ENCODE data around the gene COLEC12.

DNA sequence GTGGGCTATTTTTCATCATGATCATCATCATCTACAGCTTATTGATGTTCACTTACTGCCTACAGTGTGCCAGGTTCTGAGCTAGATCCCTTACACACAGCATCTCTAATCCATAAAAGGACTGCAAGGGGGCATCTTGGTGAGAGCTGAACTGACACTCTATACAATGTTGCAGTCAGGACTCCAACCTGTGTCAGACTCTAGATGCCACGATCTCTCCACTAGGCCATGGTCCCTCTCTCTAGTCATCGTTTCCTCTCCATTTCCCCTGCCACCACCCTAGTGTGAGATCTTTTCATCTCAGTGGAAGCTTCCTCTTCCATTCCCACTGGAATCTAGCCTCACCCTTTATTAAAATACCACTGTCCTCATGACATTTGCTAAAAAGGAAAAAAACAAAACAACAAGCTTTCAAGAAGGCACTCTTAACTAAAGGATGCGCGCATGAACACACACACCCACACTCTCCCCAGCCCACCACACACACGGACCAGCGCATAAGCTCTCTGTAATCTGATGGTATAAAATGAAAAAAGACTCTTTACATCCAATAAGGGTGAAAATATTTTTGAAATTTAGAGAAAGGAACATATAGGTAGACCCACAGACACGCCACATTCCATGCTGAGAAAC is 139.3 kb downstream of the COLEC12 start:
- TF ChIP-seq, protein P1, sequence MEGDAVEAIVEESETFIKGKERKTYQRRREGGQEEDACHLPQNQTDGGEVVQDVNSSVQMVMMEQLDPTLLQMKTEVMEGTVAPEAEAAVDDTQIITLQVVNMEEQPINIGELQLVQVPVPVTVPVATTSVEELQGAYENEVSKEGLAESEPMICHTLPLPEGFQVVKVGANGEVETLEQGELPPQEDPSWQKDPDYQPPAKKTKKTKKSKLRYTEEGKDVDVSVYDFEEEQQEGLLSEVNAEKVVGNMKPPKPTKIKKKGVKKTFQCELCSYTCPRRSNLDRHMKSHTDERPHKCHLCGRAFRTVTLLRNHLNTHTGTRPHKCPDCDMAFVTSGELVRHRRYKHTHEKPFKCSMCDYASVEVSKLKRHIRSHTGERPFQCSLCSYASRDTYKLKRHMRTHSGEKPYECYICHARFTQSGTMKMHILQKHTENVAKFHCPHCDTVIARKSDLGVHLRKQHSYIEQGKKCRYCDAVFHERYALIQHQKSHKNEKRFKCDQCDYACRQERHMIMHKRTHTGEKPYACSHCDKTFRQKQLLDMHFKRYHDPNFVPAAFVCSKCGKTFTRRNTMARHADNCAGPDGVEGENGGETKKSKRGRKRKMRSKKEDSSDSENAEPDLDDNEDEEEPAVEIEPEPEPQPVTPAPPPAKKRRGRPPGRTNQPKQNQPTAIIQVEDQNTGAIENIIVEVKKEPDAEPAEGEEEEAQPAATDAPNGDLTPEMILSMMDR (IDR thresholded peaks at IDR 0.05; ENCODE audit: insufficient read depth, low read depth, low read length): no peak
- TF ChIP-seq EZH2 (IDR thresholded peaks at IDR 0.05; ENCODE audit: insufficient read depth, low read length): no peak
